Peyer's patch (tissue), 4 donors: ENCODE measurements around the gene KRT8. TPM values are rescaled to one million over a fixed set of nuclear protein-coding genes. Genes with fewer than 3 reads are reported as not detected.
"Not testable (repeated sequence)": the region's sequence is repeated elsewhere in the genome, so short reads cannot be mapped to it uniquely, and the experiment has no call there.

ENCODE experiments used
- DNase-seq, 3 donors: peaks; one replicate each; pipeline ENCODE4 v3.0.0-alpha.2; 2017 to 2019
- H3K27ac ChIP-seq, 4 donors: fragments of 200-600 bp; sonication (generic); one replicate each; pipeline ENCODE4 v1.5.1; 2016 to 2019
- H3K27me3 ChIP-seq, 2 donors: fragments of 200-600 bp; sonication (generic); one replicate each; pipeline ENCODE4 v1.5.1; 2019
- H3K36me3 ChIP-seq, 3 donors: fragments of 200-600 bp; sonication (generic); one replicate each; pipeline ENCODE4 v1.5.1; 2016 to 2019
- H3K4me1 ChIP-seq, 4 donors: fragments of 200-600 bp; sonication (generic); one replicate each; pipeline ENCODE4 v1.5.1; 2016 to 2019
- H3K4me3 ChIP-seq, 4 donors: fragments of 200-600 bp; sonication (generic); 1 replicate in 3 of 4; 2 replicates in 1 of 4; pipeline ENCODE4 v1.5.1; 2016 to 2019; ENCODE audit warnings: mild to moderate bottlenecking in 1 of 4
- H3K9me3 ChIP-seq, 4 donors: fragments of 200-600 bp; sonication (generic); one replicate each; pipeline ENCODE4 v1.5.1; 2016 to 2019; ENCODE audit warnings: mild to moderate bottlenecking in 1 of 4
- CTCF ChIP-seq, 6 experiments: fragments of 450-650 bp in 4 of 6; fragments of 200-600 bp in 2 of 6; sonication (generic) in 1 of 6; IDR thresholded peaks; one replicate each; pipeline ENCODE4 v1.5.1; 2017 to 2019; ENCODE audit warnings: antibody characterized with exemption in 6 of 6, mild to moderate bottlenecking in 3 of 6, moderate library complexity in 1 of 6
- POLR2A ChIP-seq, 2 donors: fragments of 450-650 bp; IDR thresholded peaks; one replicate each; pipeline ENCODE4 v1.5.1; 2017; ENCODE audit warnings: antibody characterized with exemption in 2 of 2, mild to moderate bottlenecking in 2 of 2, moderate library complexity in 2 of 2
- total RNA-seq, 4 donors: library from RNA; depleted of rRNA; stranded (reverse); fragments of >200 nt; gene quantifications; one replicate each; pipeline ENCODE4 v1.1.0, GENCODE V29; 2016

The KRT8 gene
- total RNA-seq, 4 donors from 2014 or later = 1,046 to 2,452 (median 2,098) TPM

DNA sequence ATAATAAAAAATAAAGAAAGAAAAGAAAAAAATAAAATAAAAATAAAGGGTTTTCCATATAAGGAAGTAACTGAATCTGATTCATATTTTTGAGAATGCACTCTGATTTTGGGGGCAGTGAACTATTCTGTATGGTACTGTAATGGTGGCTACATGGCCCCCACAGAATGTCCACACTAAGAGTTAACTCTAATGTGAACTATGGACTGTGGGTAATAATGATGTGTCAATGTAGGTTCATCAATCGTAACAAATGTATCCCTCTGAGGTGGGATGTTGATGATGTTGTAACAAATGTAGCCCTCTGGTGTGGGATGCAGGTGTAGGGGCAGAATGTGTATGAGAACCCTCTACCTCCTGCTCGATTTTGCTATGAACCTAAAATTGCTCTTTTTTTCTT, 13.8 kb downstream of the KRT8 start:
- Histone ChIP-seq H3K27me3 (no peaks in the 10 kb centered on the region), H3K27ac (no peak overlapping the region)

DNA sequence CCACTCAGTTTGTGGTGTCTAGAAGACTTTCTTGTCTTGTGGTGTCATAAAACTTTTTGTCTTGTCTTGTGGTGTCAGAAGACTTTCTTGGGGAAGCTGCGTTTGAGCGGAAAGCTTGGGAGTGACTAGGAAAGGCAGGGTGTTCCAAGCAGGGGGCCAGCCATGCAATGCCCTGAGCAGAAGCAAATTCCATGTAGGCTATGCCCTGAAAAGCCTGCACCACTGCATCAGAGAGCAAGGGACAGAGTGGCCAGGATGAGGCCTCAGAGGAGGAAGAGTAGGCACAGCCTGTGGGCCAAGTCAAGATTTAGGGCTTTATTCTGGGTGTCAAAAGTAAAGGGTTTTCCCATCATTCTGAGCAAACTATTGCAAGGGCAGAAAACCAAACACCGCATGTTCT, 14.5 kb downstream of the KRT8 start:
- no peak for DNase-seq
- H3K36me3 ChIP-seq = no peaks in the 10 kb centered on the region
- peaks cover 0 to 1% (median 0%) of the 10 kb centered on the region in 4 donors for H3K4me1 ChIP-seq
- TF ChIP-seq POLR2A (IDR thresholded peaks at IDR 0.05) (no peak), CTCF (IDR thresholded peaks at IDR 0.05) (no peak)
- H3K27me3 ChIP-seq = no peaks in the 10 kb centered on the region
- no peak overlapping the region for H3K4me3 ChIP-seq
- no peaks in the 10 kb centered on the region for H3K9me3 ChIP-seq
- H3K27ac ChIP-seq = no peak overlapping the region

More for the DNA sequence above, 13.8 kb downstream of the KRT8 start:
- DNase-seq = no peak
- TF ChIP-seq POLR2A (IDR thresholded peaks at IDR 0.05) = no peak
- TF ChIP-seq CTCF (IDR thresholded peaks at IDR 0.05) = no peak
- no peaks in the 10 kb centered on the region for H3K9me3 ChIP-seq
- no peak overlapping the region for H3K4me3 ChIP-seq
- peaks cover 0 to 7% (median 0%) of the 10 kb centered on the region in 4 donors for H3K4me1 ChIP-seq
- no peaks in the 10 kb centered on the region for H3K36me3 ChIP-seq

GRCh38 chr12:52884526-52885293, 20.2 kb downstream of the KRT8 start:
- DNase-seq = peak; percentile 74 to 92 (median 90)
- no peaks in the 10 kb centered on the region for H3K27me3 ChIP-seq
- H3K36me3 ChIP-seq = no peaks in the 10 kb centered on the region
- peak overlapping the region in 3 of 4 donors; percentile 22 to 51 (median 47) for H3K27ac ChIP-seq
- TF ChIP-seq POLR2A (IDR thresholded peaks at IDR 0.05) (peak in 1 of 2 donors; percentile 28), CTCF (IDR thresholded peaks at IDR 0.05) (peak; percentile 60 to 98 (median 92))
- no peaks in the 10 kb centered on the region for H3K9me3 ChIP-seq
- H3K4me1 ChIP-seq = peaks cover 0 to 6% (median under 1%) of the 10 kb centered on the region in 4 donors
- no peak overlapping the region for H3K4me3 ChIP-seq

DNA sequence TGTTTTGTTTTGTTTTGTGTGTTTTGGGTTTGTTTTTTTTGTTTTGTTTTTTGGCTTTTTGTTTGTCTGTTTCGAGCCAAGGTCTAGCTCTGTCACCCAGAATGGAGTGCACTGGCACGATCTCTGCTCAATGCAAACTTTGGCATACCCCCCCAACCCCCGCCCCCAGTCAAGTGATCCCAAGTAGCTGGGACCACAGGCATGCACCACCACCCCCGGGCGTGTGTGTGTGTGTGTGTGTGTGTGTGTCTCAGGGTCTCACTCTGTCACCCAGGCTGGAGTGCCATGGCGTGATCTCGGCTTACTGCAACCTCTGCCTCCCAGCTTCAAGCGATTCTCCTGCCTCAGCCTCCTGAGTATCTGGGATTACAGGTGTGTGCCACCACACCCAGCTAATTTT, 24.4 kb downstream of the KRT8 start:
- not testable (repeated sequence) for H3K27ac ChIP-seq, DNase-seq, H3K27me3 ChIP-seq, H3K9me3 ChIP-seq, H3K4me3 ChIP-seq, H3K36me3 ChIP-seq
- H3K4me1 ChIP-seq = peaks cover 0 to 25% (median 2%) of the 10 kb centered on the region in 4 donors

- Histone ChIP-seq H3K4me1 (peaks cover 0 to 32% (median 2%) of the 10 kb centered on the region in 4 donors), H3K27ac (peak overlapping the region in 1 of 4 donors; percentile 16), H3K27me3 (no peaks in the 10 kb centered on the region), H3K4me3 (peak overlapping the region; percentile 4 to 48 (median 39)), H3K9me3 (no peaks in the 10 kb centered on the region), H3K36me3 (no peaks in the 10 kb centered on the region)
- DNase-seq = peak; percentile 53 to 89 (median 88)
- TF ChIP-seq CTCF (IDR thresholded peaks at IDR 0.05) (peak; percentile 37 to 89 (median 78)), POLR2A (IDR thresholded peaks at IDR 0.05) (no peak)
Observed at GRCh38 chr12:52879394-52880351, 25.2 kb downstream of the KRT8 start.
